ENCODE measurements around the gene KCNK4. TPM values are rescaled to one million over a fixed set of nuclear protein-coding genes. Genes with fewer than 3 reads are reported as not detected.

The KCNK4 gene
- total and polyA plus RNA-seq, 2 of the 13 experiments (the other 11 are each of a cell fraction or from before 2014, with no cell fraction given): not detected

GRCh38 chr11:64251016-64251752 is 39.9 kb upstream of the KCNK4 start, which contains the start of gene PLCB3 (continued):
- TF ChIP-seq ZMAT5 (CRISPR knock-in tag; IDR thresholded peaks at IDR 0.05; ENCODE audit: borderline replicate concordance, low read depth) (no peak), NPAS2 (CRISPR knock-in tag; IDR thresholded peaks at IDR 0.05; ENCODE audit: borderline replicate concordance) (no peak), PRMT3 (CRISPR knock-in tag; IDR thresholded peaks at IDR 0.05; ENCODE audit: borderline replicate concordance, low read depth) (no peak), NR2F1 (CRISPR knock-in tag; IDR thresholded peaks at IDR 0.05) (no peak), GATAD2A (CRISPR knock-in tag; IDR thresholded peaks at IDR 0.05) (no peak), GZF1 (CRISPR knock-in tag; IDR thresholded peaks at IDR 0.05) (no peak), STAG1 (CRISPR knock-in tag; IDR thresholded peaks at IDR 0.05) (no peak), MAX (IDR thresholded peaks at IDR 0.05) (no peak; the same call in 1 of the 2 replicates), ZNF878 (CRISPR knock-in tag; IDR thresholded peaks at IDR 0.05) (no peak), TEF (CRISPR knock-in tag; IDR thresholded peaks at IDR 0.05) (no peak)

- DNase-seq (ENCODE audit: low spot score): no peak
- intact Hi-C loops (cut with micrococcal nuclease; ENCODE audit: unreplicated experiment) (loop anchor here (2.0 kb wide), 2 partner anchors 17 to 61 kb away; no protein-coding TSS in a partner anchor), in situ Hi-C loops (cut with HindIII; ENCODE audit: extremely low pct_ligation_motif_present, low pct_unique_long_range_greater_than_20kb) (no loop called here)
- 0% methylated on average over 6 of the region's 18 CpGs for WGBS (ENCODE audit: low lambda C conversion rate)
- no peak for FAIRE-seq
- H3K4me2 ChIP-seq (ENCODE audit: low read depth, low read length): peak overlapping the region; percentile 97
- H3K9me3 ChIP-seq (ENCODE audit: low read length): no peaks in the 10 kb centered on the region
- H3K27me3 ChIP-seq (ENCODE audit: control insufficient read depth in 1 of 2, insufficient read depth in 2 of 2, low read length in 2 of 2): no peaks in the 10 kb centered on the region; a peak in 1 of 5 replicates
- no TSS peak for BruUV-seq (replicated peaks)
- H4K20me1 ChIP-seq (ENCODE audit: insufficient read depth, low read length): no peaks in the 10 kb centered on the region
- peaks cover 7% of the 10 kb centered on the region for H3K79me2 ChIP-seq (ENCODE audit: insufficient read depth, low read length)
- H3K4me3 ChIP-seq (replicated peaks in 1 of 3; ENCODE audit: insufficient read depth in 1 of 3, low read depth in 2 of 3, low read length in 3 of 3): peak overlapping the region; percentile 66 to 88 (median 83)
- H3K36me3 ChIP-seq (replicated peaks in 1 of 2; ENCODE audit: control insufficient read depth in 1 of 2, insufficient read depth in 2 of 2, low read length in 2 of 2): peaks cover 5 to 10% of the 10 kb centered on the region in 2 experiments; a peak in 1 of 5 replicates
- TF ChIP-seq CENPT (CRISPR knock-in tag; IDR thresholded peaks at IDR 0.05; ENCODE audit: low read depth) (no peak), RBFOX2 (IDR thresholded peaks at IDR 0.05; ENCODE audit: low read depth, low read length) (0 out of 2 replicates have a peak, but pooled peaks have one; percentile 9), ETV5 (CRISPR knock-in tag; IDR thresholded peaks at IDR 0.05; ENCODE audit: borderline replicate concordance) (0 out of 2 replicates have a peak, but pooled peaks have one; percentile 16), KDM5B (CRISPR knock-in tag; IDR thresholded peaks at IDR 0.05; ENCODE audit: borderline replicate concordance) (peak; percentile 54; the same call in 1 of the 2 replicates)
- H3K9ac ChIP-seq (ENCODE audit: insufficient read depth, low read depth, low read length): peak overlapping the region; percentile 70
- H3K4me1 ChIP-seq (ENCODE audit: insufficient read depth, low read length): peaks cover 51% of the 10 kb centered on the region
- ChIA-PET CTCF (ENCODE audit: low intra/inter-chr PET ratio, low total read pairs) (no interaction called here), POLR2A (interaction anchor here (1.3 to 2.1 kb wide), 4 partner anchors 10 to 53 kb away, joined by 6 to 7 read pairs (median 6); partner anchors contain the start of genes ESRRA and FKBP2)
- H2AFZ ChIP-seq (ENCODE audit: low read length): no peak overlapping the region
- ATAC-seq: no peak
- no peak overlapping the region for H3K27ac ChIP-seq (ENCODE audit: extremely low read length, insufficient read depth, low read length)
Measured at GRCh38 chr11:64251753-64252002, 39.4 kb upstream of the KCNK4 start.

All from HepG2 (cell line).